Activated B cell treated with CpG ODN at 0.5 μM for 24 hours (primary cell): ENCODE data around the gene KIF5C. TPM values are rescaled to one million over a fixed set of nuclear protein-coding genes. Genes with fewer than 3 reads are reported as not detected.

Experiments
- ATAC-seq: fragments of 200-7000 bp; cut with Tn5 transposase; one replicate; pipeline ENCODE4 v1.10.0; 2021; ENCODE audit warnings: low read depth, mild to moderate bottlenecking, moderate library complexity
- CTCF ChIA-PET: fragments of 350-600 bp; sonication (Branson Sonifier 250); formaldehyde crosslinking; loops from one replicate; lab custom pipeline; 2021; ENCODE audit warnings: antibody characterized with exemption; lab: Charles Lee
- POLR2A ChIA-PET: fragments of 350-600 bp; sonication (Branson Sonifier 250); formaldehyde crosslinking; loops from one replicate; lab custom pipeline; 2021; ENCODE audit warnings: antibody characterized with exemption; lab: Charles Lee
- DNase-seq: peaks from one replicate; pipeline ENCODE4 v3.0.0; 2022
- H3K27ac Mint-ChIP-seq: one replicate; pipeline ENCODE4 v1.8.0; 2020; ENCODE audit warnings: mixed read lengths
- H3K27me3 Mint-ChIP-seq: one replicate; pipeline ENCODE4 v1.8.0; 2021; ENCODE audit warnings: mixed read lengths
- H3K36me3 Mint-ChIP-seq: one replicate; pipeline ENCODE4 v1.8.0; 2021; ENCODE audit warnings: low read depth, mixed read lengths
- H3K4me1 Mint-ChIP-seq: one replicate; pipeline ENCODE4 v1.8.0; 2021; ENCODE audit warnings: mixed read lengths
- H3K4me3 Mint-ChIP-seq: one replicate; pipeline ENCODE4 v1.8.0; 2020; ENCODE audit warnings: mild to moderate bottlenecking, mixed read lengths
- H3K9me3 Mint-ChIP-seq: one replicate; pipeline ENCODE4 v1.8.0; 2020; ENCODE audit warnings: mixed read lengths
- intact Hi-C: fragments of 100-400 bp; cut with micrococcal nuclease; formaldehyde crosslinking; loops from one replicate; pipeline ENCODE4 v1.15.1; 2024
- total RNA-seq: library from RNA; stranded (reverse); gene quantifications from 2 replicates; pipeline ENCODE4 v1.2.3, GENCODE V29; 2022
- TF ChIP-seq, protein P1 (sequence below): fragments of 200-600 bp; IDR thresholded peaks from one replicate; pipeline ENCODE4 v1.8.0; 2022; ENCODE audit warnings: antibody characterized with exemption, mild to moderate bottlenecking

Gene KIF5C
- total RNA-seq, 1 donor from 2014 or later, result 2.6 TPM

DNA sequence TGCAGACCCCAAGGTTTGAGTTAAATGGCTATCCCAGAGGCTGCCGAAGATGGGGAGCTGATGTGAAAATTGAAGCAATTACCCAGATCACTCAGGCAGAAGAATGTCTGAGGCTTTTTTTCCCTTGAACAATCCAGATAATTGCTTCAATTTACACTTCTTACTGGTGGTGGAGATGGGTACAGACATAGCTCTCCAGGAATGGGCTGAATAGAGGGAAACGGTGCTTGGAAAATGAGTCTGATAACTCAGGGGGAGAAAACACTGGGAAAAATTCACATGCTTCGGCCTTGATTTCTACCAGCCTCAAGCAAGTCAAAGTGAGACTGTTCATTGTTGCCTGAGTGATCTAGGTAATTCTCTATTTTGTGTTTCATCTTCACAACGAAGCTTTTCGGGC is 9.5 kb upstream of the KIF5C start:
- TF ChIP-seq, protein P1, sequence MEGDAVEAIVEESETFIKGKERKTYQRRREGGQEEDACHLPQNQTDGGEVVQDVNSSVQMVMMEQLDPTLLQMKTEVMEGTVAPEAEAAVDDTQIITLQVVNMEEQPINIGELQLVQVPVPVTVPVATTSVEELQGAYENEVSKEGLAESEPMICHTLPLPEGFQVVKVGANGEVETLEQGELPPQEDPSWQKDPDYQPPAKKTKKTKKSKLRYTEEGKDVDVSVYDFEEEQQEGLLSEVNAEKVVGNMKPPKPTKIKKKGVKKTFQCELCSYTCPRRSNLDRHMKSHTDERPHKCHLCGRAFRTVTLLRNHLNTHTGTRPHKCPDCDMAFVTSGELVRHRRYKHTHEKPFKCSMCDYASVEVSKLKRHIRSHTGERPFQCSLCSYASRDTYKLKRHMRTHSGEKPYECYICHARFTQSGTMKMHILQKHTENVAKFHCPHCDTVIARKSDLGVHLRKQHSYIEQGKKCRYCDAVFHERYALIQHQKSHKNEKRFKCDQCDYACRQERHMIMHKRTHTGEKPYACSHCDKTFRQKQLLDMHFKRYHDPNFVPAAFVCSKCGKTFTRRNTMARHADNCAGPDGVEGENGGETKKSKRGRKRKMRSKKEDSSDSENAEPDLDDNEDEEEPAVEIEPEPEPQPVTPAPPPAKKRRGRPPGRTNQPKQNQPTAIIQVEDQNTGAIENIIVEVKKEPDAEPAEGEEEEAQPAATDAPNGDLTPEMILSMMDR, result no peak
- Mint-ChIP-seq H3K27ac (no peak overlapping the region), H3K4me1 (no peaks in the 10 kb centered on the region), H3K27me3 (peaks cover 42% of the 10 kb centered on the region), H3K36me3 (no peaks in the 10 kb centered on the region), H3K4me3 (no peak overlapping the region), H3K9me3 (no peaks in the 10 kb centered on the region)
- DNase-seq (no peak), ATAC-seq (no peak)
- intact Hi-C loops, result no loop called here
- CTCF ChIA-PET, result no interaction called here
- POLR2A ChIA-PET, result no interaction called here

DNA sequence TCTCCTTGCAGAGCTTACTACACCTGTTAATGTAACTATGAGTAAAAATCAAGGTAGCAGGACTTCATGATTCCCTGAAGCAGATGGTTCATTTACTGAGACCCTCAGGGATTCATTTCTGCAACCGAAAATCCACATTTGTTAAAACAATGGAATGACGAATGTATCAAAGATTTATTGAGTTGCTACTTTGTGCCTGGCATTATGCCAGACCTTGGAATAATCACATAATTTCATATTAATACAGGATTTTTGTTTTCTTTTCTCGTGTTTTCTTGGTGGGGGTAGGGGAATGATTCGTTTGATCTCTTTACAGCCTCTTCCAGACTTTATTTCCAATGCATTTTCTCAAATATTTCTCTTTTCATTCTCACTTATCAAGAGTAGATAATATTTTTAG is 8.9 kb upstream of the KIF5C start:
- no peak overlapping the region for H3K4me3 Mint-ChIP-seq
- intact Hi-C loops, result no loop called here
- H3K9me3 Mint-ChIP-seq, result no peaks in the 10 kb centered on the region
- no peaks in the 10 kb centered on the region for H3K36me3 Mint-ChIP-seq
- ATAC-seq (no peak), DNase-seq (no peak)
- no peaks in the 10 kb centered on the region for H3K4me1 Mint-ChIP-seq
- ChIA-PET CTCF (no interaction called here), POLR2A (no interaction called here)
- H3K27ac Mint-ChIP-seq, result no peak overlapping the region
- TF ChIP-seq, protein P1, result no peak
- H3K27me3 Mint-ChIP-seq, result peaks cover 42% of the 10 kb centered on the region

DNA sequence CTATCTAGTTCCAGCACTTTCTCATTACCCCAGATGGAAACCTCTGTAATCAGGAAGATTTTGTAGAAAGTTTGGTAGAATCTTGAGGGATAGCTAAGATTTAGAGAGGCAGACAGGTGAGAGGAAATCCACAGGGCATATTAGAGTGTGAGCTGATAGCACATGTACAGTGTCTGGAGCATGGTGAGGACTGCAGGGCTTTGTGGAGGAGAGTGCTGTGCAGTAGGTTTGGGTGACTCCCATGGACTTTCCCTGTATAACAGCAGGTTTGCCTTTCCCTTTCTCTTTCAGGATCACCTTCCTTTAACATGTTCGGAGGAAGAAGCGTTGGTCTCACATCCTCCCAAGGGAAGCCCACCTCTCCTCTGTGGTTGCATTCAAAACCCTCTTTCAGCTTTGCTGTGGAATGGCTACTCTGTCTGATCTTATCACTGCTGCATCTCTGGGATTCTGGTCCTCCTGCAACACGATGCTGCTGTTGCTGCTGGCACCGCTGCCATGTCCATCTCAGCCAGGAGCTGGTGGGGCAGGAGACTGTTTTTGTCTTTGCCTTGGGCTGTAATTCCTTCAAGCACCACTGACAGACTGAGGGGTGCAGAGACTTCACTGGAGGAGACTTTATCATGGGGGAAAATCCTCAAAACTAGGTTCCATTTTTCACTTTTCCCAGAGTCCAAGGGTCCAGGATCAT is 7.8 kb upstream of the KIF5C start:
- Mint-ChIP-seq H3K27me3 (peaks cover 48% of the 10 kb centered on the region), H3K27ac (no peak overlapping the region), H3K36me3 (no peaks in the 10 kb centered on the region), H3K4me3 (no peak overlapping the region), H3K9me3 (no peaks in the 10 kb centered on the region), H3K4me1 (no peaks in the 10 kb centered on the region)
- DNase-seq (no peak), ATAC-seq (no peak)
- POLR2A ChIA-PET, result no interaction called here
- CTCF ChIA-PET, result no interaction called here
- TF ChIP-seq, protein P1, result no peak
- intact Hi-C loops, result no loop called here

DNA sequence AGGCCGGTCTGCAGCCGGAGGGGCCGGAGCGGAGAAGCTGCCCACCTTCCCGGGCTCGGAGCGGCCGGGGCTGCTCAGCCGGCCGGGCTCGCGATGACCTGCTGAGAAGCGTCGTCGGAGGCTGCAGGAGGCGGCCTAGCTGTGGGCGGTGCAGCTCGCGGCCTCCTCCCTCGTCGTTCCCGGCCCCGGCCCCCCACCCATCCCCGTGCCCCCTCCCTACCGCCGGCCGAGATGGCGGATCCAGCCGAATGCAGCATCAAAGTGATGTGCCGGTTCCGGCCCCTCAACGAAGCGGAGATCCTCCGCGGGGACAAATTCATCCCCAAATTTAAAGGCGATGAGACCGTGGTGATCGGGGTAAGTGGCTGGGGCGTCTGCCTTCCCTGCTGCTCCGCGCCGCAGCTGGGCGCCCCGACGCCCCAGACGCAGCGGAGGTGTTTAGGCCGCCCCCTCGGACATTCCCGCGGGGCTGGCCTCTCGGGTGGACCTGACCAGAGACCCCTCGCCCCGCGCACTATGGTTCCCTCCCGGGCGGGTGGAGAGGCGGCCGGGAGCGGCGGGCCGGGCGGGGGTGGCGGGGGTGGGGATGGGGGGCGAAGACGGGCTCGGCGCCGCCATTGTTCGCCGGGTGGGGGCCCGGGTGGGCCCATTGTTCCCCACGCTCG is 492 bp downstream of the KIF5C start:
- ChIA-PET CTCF (no interaction called here), POLR2A (no interaction called here)
- Mint-ChIP-seq H3K27ac (no peak overlapping the region), H3K4me1 (peaks cover 14% of the 10 kb centered on the region), H3K27me3 (peaks cover 35% of the 10 kb centered on the region), H3K4me3 (peak overlapping the region; percentile 82), H3K36me3 (no peaks in the 10 kb centered on the region), H3K9me3 (peaks cover 2% of the 10 kb centered on the region)
- TF ChIP-seq, protein P1, result no peak
- ATAC-seq (peak; percentile 13), DNase-seq (no peak)
- intact Hi-C loops, result loop anchor here (1.0 to 5.0 kb wide), 5 partner anchors 51 to 1033 kb away; partner anchors contain the start of genes EPC2, MMADHC and ORC4

DNA sequence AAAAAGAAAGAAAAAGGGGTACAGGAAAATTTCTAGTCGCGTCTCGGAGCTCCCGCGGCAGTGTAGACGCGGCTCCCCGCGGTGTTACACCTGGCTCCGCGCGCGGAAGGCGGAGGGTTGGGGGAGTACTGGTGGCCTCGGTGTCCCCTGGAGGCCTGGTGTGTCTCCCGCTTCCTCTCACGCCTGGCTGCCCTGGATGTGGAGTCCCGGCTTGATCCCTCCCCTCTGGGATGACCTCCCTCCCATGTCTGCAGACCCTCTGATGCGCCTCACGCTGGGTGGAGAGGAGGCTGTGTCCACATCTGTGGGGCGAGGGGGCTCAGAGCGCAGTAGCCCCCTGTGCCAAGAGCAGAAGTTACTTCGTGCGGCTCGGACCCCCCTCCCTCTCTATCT is 1.2 kb downstream of the KIF5C start:
- CTCF ChIA-PET, result no interaction called here
- no peak overlapping the region for H3K27ac Mint-ChIP-seq
- DNase-seq, result peak; percentile 18
- H3K9me3 Mint-ChIP-seq, result peaks cover 4% of the 10 kb centered on the region
- POLR2A ChIA-PET, result interaction anchor here (0.6 to 0.7 kb wide), 2 partner anchors 51 to 163 kb away, joined by 3 to 7 read pairs; no protein-coding TSS in a partner anchor
- TF ChIP-seq, protein P1, result no peak
- H3K36me3 Mint-ChIP-seq, result no peaks in the 10 kb centered on the region
- intact Hi-C loops, result loop anchor here (2.0 to 5.0 kb wide), 2 partner anchors 51 to 1034 kb away; no protein-coding TSS in a partner anchor
- ATAC-seq, result no peak
- peak overlapping the region; percentile 82 for H3K4me3 Mint-ChIP-seq
- peaks cover 14% of the 10 kb centered on the region for H3K4me1 Mint-ChIP-seq
- H3K27me3 Mint-ChIP-seq, result peaks cover 37% of the 10 kb centered on the region
